ENCODE results near the gene SPANXD.
"Not testable (repeated sequence)": the region's sequence is repeated elsewhere in the genome, so short reads cannot be mapped to it uniquely, and the experiment has no call there.

SPANXD gene, protein sequence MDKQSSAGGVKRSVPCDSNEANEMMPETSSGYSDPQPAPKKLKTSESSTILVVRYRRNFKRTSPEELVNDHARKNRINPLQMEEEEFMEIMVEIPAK

DNA sequence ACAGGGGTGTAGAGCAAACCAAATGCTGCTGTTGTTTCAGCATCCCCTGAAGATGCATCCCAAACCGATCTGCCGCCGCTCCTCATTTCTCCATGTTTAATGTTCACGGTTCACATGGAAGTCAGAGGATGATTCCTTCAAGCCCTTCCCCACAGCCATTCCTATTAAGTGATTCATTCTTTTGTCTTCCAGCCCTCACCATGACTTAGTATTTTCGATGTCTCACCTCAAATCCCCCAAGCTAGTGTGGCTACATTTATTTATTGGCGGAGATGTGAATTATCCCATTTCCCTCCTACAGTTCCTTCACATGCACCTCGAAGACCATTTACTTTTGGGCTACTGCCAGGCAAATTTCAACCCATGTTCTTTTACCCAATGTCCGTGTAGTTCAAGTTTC is at the start of gene SPANXD:
Gene SPANXD, minus strand, starts transcription at position 101 of the 400 bp plus-strand sequence. CDS start 334 bp downstream, outside the sequence.
- not testable (repeated sequence) for DNase-seq (ENCODE audit: low read depth)

DNA sequence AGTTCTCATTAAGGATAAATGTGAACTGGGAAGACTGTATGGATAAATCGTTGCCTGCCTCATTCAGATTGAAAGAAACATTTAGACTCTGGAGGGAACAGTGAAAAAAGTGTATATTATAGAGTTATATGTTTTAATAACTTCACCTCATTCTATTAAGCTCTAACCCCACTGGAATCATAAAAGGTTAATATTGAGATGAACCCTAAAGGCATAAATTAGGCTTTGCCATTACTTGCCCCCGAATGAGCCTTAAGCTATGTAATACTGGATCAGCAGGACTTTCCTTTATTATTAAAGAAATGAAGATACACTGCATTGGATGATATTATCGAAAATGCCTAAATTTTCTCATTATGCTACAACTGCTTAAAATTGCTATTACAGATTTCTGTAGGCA is 44.1 kb upstream of the SPANXD start:
- no peak for DNase-seq (ENCODE audit: low read depth)

DNA sequence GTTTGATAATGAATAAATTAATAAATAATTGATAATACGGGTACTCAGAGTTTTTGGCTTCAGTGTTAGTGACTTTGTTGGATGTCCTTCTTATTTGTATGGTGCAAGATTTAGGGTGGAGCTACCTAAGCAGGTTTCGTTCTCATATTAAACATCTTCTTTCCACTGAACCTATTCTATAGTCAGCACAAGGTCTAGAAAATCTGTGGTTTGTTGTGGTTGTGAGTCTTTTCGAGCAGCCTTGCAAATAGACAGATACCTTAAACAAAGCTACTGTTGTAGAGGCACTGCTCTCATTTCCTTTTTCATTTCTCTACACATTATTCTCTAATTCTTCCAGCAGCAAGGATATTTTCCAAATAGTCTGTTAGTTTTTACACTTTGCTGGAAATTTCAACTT is 38.1 kb upstream of the SPANXD start:
- no peak for DNase-seq (ENCODE audit: low read depth)

DNA sequence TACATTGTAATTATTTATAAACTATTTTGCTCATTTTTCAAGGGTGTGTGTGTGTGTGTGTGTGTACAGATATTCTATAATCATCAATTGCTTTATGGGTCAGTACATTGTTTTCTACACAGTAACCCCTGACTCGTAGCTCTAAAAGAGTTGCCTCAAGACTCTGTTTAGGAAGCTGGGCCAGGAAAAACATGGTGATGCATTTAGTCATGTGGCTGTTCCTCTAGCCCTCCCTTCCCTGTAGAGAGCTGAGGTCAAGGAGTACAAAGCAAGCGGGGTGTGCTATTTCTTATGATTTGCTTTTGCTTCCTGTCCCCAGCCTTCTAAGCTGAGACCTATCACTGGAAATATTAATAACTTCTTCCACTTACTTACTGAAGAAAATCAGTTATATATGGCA is 34.8 kb upstream of the SPANXD start:
- DNase-seq (ENCODE audit: low read depth) = no peak

DNA sequence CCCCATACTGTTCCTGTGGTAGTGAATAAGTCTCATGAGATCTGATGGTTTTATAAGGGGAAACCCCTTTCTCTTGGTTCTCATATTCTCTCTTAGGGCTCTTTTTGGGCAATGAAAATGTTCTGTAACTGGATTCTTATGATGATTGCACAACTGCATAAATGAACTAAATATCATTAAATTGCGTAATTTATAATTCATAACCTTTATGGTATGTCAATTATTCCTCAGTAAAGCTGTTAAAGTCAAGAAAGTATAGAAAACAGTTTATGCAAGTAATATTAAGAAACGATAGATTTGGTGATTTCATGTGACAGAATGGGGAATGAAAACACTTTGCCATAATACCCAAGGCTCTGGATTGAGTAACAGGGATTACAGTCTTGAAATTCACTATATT is 33.5 kb upstream of the SPANXD start:
- DNase-seq (ENCODE audit: low read depth) = no peak

DNA sequence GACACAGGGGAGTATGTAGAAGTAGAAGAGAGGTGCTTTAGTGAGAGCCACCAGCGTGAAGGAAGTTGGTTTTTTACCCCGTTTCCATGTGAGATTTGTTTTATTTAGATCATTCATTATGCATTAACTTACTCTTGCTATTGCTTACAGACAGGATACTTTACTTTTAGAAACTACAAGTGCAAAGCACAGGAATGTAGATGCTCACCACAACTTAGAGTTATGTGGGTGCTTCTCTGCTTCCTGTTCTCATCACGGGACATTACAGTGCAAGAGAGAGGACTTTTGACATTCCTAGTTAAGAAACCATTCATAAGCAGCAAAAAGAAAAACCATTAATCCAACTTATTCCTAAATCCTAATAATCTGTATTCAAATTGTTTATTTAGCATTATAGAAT is 25.6 kb upstream of the SPANXD start:
- DNase-seq (ENCODE audit: low read depth) = no peak

DNA sequence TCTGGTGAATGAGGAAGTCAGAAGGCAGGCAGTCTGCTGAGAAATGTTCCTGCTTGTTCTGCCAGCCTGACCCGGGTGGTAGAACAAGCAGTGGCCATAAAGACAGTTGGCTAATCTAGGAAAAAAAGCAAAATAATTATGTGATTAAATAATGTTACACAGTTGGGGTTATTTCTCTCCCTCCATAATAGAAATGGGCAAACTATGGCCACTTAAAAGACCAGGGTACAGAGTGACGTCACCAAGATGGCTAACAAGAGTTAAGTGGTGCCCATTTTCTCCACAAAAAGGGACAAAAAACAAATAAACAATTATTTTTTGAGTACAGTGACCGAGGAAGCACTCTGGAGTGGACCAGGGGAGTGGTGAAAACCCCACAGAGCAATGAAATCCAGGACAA is 16.1 kb upstream of the SPANXD start:
- no peak for DNase-seq (ENCODE audit: low read depth)

DNA sequence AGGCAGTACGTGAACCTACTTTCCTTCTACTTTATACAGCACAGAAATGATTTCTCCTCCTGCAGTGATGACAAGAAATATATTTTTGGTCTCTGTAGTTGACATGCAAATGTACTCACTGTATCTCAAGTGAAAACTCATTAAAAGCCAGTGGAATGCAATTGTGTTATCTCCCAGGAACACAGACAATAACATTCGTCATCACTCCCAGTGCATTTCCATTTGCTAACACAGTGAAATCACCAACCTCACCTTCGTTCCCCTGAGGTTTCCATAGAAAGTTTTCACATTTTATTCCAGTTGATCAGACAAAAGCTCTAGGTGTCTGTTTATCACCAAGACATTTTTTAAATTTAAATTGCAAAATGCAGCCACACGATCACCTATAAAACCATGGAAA is 2.5 kb upstream of the SPANXD start:
- no peak for DNase-seq (ENCODE audit: low read depth)

DNA sequence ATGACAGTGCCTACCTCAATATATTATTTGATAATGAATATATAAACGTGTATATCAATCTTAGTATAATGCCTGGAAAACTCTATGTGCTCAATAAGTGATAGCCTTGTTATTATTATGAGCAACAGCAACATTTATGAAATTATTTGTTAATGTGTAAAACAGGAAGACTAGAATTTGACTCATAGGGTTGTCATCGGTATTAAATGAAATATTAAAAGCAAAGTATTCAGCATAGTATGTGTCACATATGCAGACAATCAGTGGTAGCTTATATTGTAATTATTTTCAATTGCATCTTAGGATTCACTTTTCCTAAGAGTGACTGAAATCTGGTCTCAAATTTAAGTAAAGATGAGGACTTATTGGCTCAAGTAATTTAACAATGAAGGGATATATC is 24.6 kb downstream of the SPANXD start:
- no peak for DNase-seq (ENCODE audit: low read depth)

DNA sequence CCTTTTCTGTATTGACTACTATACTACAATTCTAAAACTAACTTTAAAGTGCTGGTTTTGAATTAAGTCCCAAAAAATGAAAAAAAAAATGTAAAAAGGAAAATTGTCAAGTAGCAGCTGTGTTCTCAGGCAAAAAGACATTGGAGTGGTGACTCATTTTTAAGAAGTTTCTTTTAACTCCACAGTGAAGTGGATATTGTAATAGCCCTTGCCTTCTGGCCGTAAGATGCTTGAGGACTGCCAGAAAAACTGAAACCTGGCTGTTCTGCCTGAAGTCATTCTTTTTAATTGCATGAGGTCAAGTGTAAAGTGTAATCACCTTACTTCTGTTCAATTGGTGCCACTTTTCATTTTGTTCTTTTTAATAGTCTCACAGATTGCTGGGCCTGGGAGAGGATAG is 28.9 kb downstream of the SPANXD start:
- DNase-seq (ENCODE audit: low read depth) = no peak

DNA sequence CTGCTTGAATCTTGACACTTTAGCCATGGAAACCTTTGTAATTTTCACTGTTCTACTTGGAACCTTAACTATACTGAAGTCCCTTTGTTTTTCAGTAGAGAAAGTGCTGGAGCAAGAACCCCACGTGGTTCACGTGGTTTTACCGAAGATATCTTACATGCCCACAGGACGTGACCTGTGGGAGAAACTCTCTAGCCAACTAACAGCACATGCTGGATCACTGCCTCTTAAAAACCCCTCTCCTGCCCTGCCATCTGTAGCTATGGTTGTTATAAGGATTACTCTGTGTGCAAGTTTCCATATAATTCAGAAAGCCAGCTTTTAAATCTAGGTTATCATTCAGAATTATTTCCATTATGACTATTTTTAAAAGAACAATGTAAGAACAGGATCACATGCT is 30.2 kb downstream of the SPANXD start:
- DNase-seq (ENCODE audit: low read depth) = no peak

DNA sequence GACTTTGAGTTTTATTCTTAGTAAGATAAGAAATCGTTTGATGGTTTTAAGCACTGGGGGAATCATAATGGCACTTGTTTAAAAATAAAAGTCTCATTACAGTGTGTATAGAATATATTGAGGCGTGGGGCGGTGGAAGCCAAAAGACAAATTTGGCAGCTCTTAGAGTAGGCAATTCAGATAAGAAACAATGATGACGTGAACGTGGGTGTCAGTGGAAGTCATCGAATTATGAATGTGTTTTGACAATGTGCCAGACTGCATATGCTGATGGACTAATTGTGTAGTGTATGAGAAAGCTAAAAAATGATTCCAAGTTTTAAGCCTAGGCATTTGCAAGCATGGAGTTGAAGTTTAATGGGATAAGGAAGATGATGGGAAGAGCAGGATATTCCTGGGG is 35.8 kb downstream of the SPANXD start:
- DNase-seq (ENCODE audit: low read depth) = no peak

DNA sequence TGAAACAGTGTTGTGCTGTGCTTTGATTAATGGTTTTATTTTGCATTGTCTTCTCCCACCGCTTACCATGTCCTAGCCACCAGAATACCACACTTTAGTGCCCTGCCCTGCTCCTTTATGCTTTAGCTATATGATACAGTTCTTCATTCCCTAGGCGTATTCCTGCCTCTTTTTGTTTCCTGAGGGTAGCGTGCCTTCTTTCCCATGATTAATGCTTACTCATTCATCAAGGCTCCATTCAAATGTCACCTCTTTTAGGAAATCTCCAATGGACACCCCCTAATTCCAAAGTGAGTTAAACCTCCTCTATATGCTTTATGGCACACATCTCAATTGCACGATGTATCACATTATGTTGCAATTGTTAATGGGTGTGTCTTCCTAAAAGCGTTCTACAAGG is 46.3 kb downstream of the SPANXD start:
- no peak for DNase-seq (ENCODE audit: low read depth)
